Measurements from ENCODE around the gene KSR1.

DNA sequence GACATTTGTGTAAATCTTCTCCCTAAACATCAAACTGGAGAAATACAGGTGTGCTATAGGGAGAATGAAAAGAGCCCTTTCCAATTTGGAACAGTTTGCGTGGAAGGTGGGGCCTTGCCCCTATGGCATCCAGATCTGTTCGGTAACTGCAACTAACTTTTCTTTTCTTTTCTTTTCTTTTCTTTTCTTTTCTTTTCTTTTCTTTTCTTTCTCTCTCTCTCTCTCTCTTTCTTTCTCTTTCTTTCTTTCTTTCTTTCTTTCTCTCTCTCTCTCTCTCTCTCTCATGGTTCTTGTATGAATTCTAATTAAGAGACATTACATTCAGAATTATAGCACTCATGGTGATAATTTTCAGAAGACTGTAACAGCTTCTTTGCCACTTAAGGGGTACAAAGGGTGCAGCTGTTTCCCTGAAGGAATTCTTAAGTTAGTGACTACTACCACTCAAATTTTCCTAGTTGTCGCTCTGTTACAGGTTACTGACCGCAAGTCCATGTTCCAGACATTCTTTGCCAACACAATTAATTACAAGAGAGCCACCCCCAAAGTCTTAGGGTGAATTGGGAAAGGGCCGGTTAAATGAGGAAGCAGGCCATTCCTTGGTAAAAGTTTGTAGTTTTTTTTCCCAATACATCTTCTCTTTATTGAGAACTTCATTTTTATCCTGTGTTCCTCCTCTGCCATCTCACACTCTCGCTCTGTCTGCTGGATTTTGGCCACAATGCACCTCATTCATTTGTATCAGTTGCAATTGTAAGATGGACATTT, 69.8 kb downstream of the KSR1 start:
- TF ChIP-seq, protein P1, sequence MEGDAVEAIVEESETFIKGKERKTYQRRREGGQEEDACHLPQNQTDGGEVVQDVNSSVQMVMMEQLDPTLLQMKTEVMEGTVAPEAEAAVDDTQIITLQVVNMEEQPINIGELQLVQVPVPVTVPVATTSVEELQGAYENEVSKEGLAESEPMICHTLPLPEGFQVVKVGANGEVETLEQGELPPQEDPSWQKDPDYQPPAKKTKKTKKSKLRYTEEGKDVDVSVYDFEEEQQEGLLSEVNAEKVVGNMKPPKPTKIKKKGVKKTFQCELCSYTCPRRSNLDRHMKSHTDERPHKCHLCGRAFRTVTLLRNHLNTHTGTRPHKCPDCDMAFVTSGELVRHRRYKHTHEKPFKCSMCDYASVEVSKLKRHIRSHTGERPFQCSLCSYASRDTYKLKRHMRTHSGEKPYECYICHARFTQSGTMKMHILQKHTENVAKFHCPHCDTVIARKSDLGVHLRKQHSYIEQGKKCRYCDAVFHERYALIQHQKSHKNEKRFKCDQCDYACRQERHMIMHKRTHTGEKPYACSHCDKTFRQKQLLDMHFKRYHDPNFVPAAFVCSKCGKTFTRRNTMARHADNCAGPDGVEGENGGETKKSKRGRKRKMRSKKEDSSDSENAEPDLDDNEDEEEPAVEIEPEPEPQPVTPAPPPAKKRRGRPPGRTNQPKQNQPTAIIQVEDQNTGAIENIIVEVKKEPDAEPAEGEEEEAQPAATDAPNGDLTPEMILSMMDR (IDR thresholded peaks at IDR 0.05), result no peak
- TF ChIP-seq, protein P2, sequence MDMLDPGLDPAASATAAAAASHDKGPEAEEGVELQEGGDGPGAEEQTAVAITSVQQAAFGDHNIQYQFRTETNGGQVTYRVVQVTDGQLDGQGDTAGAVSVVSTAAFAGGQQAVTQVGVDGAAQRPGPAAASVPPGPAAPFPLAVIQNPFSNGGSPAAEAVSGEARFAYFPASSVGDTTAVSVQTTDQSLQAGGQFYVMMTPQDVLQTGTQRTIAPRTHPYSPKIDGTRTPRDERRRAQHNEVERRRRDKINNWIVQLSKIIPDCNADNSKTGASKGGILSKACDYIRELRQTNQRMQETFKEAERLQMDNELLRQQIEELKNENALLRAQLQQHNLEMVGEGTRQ (IDR thresholded peaks at IDR 0.05; ENCODE audit: borderline replicate concordance, low read depth, low read length), result no peak
